ENCODE data around the gene SCAP.

SCAP gene

DNA sequence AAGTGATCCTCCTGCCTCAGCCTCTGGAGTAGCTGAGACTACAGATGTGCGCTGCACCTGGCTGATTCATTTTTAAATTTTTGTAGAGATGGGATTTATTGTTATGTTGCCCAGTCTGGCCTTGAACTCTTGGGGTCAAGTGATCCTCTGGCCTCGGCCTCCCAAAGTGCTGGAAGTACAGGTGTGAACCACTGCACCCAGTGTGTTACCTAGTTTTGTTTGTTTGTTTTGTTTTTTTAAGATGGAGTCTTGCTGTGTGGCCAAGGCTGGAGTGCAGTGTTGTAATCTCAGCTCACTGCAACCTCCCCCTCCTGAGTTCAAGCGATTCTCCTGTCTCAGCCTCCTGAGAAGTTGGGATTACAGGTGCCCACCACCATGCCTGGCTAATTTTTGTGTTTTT, 82.8 kb downstream of the SCAP start:
- peaks cover 49% of the 10 kb centered on the region for H3K36me3 ChIP-seq
- no peak overlapping the region for H3K9ac ChIP-seq
- no peaks in the 10 kb centered on the region for H3K9me3 ChIP-seq
- H4K20me1 ChIP-seq = peaks cover 94% of the 10 kb centered on the region
- H3K4me3 ChIP-seq = no peak overlapping the region
- H3K27ac ChIP-seq = no peak overlapping the region
- H3K27me3 ChIP-seq = no peaks in the 10 kb centered on the region
- TF ChIP-seq Cebpa-rat (IDR thresholded peaks at IDR 0.05) = no peak
- H3K4me1 ChIP-seq = peaks cover 17% of the 10 kb centered on the region
- H3K4me2 ChIP-seq = no peak overlapping the region

GRCh38 chr3:47385796-47386195, 89.9 kb downstream of the SCAP start:
- peaks cover 44% of the 10 kb centered on the region for H3K36me3 ChIP-seq
- no peak overlapping the region for H3K4me3 ChIP-seq
- no peaks in the 10 kb centered on the region for H3K9me3 ChIP-seq
- no peak for TF ChIP-seq Cebpa-rat (IDR thresholded peaks at IDR 0.05)
- H3K4me1 ChIP-seq = peaks cover 34% of the 10 kb centered on the region
- no peak overlapping the region for H3K27ac ChIP-seq
- H4K20me1 ChIP-seq = peaks cover 96% of the 10 kb centered on the region
- H3K27me3 ChIP-seq = no peaks in the 10 kb centered on the region
- H3K9ac ChIP-seq = no peak overlapping the region
- no peak overlapping the region for H3K4me2 ChIP-seq

GRCh38 chr3:47385007-47385406, 90.7 kb downstream of the SCAP start:
- Histone ChIP-seq H3K27ac (no peak overlapping the region), H3K4me3 (no peak overlapping the region), H3K27me3 (no peaks in the 10 kb centered on the region), H3K4me1 (peaks cover 33% of the 10 kb centered on the region), H3K9me3 (no peaks in the 10 kb centered on the region), H3K36me3 (peaks cover 44% of the 10 kb centered on the region), H3K9ac (no peak overlapping the region), H4K20me1 (peaks cover 88% of the 10 kb centered on the region), H3K4me2 (no peak overlapping the region)
- TF ChIP-seq Cebpa-rat (IDR thresholded peaks at IDR 0.05) = no peak

DNA sequence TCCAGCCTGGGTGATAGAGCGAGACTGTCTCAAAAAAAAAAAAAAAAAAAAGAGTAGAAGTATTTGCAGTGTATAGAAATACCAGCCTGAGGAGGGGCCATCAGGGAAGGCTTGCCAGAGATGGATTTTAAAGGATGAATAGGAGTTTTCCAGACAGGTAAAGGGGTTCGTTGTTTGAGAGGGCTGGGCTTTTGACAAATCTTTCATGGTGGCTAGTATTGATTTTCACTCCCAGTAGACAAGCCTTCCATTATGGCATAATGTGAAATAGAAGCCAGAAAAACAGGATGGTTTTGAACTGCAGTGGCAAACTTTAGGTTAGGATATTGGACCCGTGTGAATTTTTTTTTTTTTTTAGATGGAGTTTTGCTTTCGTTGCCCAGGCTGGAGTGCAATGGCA, 91.3 kb downstream of the SCAP start:
- no peaks in the 10 kb centered on the region for H3K27me3 ChIP-seq
- no peak overlapping the region for H3K4me3 ChIP-seq
- H3K27ac ChIP-seq = no peak overlapping the region
- peaks cover 33% of the 10 kb centered on the region for H3K4me1 ChIP-seq
- H3K9ac ChIP-seq = no peak overlapping the region
- H3K9me3 ChIP-seq = no peaks in the 10 kb centered on the region
- peaks cover 43% of the 10 kb centered on the region for H3K36me3 ChIP-seq
- no peak for TF ChIP-seq Cebpa-rat (IDR thresholded peaks at IDR 0.05)
- no peak overlapping the region for H3K4me2 ChIP-seq
- H4K20me1 ChIP-seq = peaks cover 83% of the 10 kb centered on the region

DNA sequence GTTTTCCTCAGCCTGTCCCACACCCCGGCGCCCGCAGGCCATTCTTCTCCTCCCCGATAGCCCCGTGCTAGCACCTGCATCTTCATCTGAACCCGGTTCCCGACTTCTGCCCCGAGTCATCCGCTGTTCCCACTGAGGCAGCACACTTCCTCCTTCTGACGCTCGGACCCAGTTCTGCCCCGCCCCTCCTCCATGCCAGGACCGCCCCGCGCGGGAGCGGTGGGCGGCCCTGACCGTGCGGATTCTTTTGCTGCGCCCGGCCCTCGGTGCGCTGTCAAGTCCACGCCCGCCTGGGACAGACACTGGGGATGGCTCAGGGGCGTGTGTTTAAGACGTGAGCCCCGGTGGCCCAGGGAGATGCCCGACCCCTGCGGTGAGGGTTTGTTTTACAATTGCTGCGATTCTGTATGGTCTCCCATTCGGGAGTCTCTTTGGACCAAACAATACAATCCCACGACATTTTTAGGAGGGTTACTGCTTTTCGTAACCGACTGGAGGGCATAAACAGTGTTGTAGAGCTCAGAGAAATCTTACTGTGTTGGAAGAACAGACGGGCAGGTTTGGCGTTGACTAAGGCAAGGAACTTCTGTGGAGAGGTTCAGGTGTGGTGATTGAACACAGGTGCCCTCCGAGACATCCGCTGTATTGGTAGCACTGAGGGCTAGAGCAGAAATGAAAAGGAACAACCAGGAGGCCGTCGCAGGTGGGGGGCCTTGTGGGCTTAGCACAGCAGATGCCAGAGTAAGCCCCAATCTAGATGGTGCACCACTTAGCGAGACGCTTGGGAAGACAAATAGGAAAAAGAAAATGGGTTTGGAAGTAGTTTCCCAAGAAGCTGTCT, 94.2 kb downstream of the SCAP start:
- Histone ChIP-seq H3K27me3 (no peaks in the 10 kb centered on the region), H3K27ac (peak overlapping the region; percentile 92), H3K4me2 (peak overlapping the region; percentile 93), H3K4me1 (peaks cover 41% of the 10 kb centered on the region), H3K4me3 (peak overlapping the region; percentile 83), H3K9me3 (no peaks in the 10 kb centered on the region), H3K36me3 (peaks cover 17% of the 10 kb centered on the region), H4K20me1 (peaks cover 55% of the 10 kb centered on the region), H3K9ac (peak overlapping the region; percentile 94)
- no peak for TF ChIP-seq Cebpa-rat (IDR thresholded peaks at IDR 0.05)

- Histone ChIP-seq H4K20me1 (peaks cover 47% of the 10 kb centered on the region), H3K4me3 (peak within 1 kb of the TSS; percentile 83), H3K36me3 (peaks cover 9% of the 10 kb centered on the region), H3K9ac (peak within 1 kb of the TSS; percentile 94), H3K27ac (peak within 1 kb of the TSS; percentile 92), H3K9me3 (no peaks in the 10 kb centered on the region), H3K27me3 (no peaks in the 10 kb centered on the region), H3K4me2 (peak within 1 kb of the TSS; percentile 93), H3K4me1 (peaks cover 41% of the 10 kb centered on the region)
- TF ChIP-seq Cebpa-rat (IDR thresholded peaks at IDR 0.05) = no peak
Observed at GRCh38 chr3:47380601-47381316, 95.0 kb downstream of the SCAP start, which contains the start of gene PTPN23. TSS of gene PTPN23 (plus strand) at chr3:47381021. CDS start at chr3:47381097, 76 bp downstream.

DNA sequence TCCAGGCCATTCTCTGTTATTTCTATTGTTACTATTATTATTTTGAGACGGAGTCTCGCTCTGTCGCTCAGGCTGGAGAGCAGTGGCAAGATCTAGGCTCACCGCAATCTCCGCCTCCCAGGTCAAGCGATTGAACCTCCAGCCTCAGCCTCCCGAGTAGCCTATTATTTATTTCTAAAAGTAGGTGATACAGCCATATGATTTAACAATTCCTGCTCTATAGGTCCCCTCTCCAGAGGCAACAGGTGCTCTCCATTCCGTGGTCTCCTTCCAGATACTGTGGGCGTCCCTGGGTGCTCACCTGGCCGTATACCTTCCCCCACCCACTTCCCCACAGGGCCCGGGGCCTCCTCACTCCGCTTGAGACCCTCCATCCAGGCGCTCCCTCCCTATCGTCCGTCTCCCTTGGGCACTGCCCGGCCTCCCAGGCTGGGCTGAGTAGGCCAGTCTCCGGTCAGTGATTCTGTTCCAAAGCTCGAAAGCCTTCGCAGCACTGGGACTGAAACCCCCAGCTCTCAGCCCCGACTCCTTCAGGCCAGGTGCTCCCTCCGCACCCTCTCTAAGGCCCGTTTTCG, 95.6 kb downstream of the SCAP start:
- peaks cover 3% of the 10 kb centered on the region; the same call in 1 of the 2 replicates for H3K36me3 ChIP-seq
- no peaks in the 10 kb centered on the region for H3K9me3 ChIP-seq
- peak overlapping the region; percentile 93 for H3K4me2 ChIP-seq
- H3K4me3 ChIP-seq = peak overlapping the region; percentile 83
- no peak for TF ChIP-seq Cebpa-rat (IDR thresholded peaks at IDR 0.05)
- no peaks in the 10 kb centered on the region for H3K27me3 ChIP-seq
- peak overlapping the region; percentile 92 for H3K27ac ChIP-seq
- peaks cover 41% of the 10 kb centered on the region for H3K4me1 ChIP-seq
- H4K20me1 ChIP-seq = peaks cover 41% of the 10 kb centered on the region
- H3K9ac ChIP-seq = peak overlapping the region; percentile 94

DNA sequence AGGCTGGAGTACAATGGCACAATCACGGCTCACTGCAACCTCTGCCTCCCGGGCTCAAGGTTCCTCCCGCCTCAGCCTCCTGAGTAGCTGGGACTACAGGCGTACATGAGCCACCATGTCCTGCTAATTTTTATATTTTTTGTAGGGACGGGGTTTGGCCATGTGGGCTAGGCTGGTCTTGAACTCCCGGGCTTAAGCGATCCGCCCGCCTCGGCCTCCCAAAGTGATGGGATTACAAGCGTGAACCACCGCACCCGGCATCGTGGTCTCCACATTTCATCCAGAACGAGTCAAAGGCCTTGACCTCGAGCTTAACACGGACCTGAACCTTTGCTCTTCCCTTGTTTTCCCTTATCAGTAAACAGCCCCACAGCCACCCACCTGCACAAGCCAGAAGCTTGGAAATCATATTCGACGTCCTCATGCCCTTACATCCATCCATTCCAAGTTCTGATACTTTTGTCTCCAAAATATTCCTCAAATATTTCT, 96.3 kb downstream of the SCAP start:
- H3K9ac ChIP-seq = peak overlapping the region; percentile 94
- H4K20me1 ChIP-seq = peaks cover 34% of the 10 kb centered on the region
- no peaks in the 10 kb centered on the region; the same call in 1 of the 2 replicates for H3K36me3 ChIP-seq
- H3K9me3 ChIP-seq = no peaks in the 10 kb centered on the region
- peak overlapping the region; percentile 93 for H3K4me2 ChIP-seq
- peaks cover 41% of the 10 kb centered on the region for H3K4me1 ChIP-seq
- H3K4me3 ChIP-seq = peak overlapping the region; percentile 83
- TF ChIP-seq Cebpa-rat (IDR thresholded peaks at IDR 0.05) = no peak
- H3K27me3 ChIP-seq = no peaks in the 10 kb centered on the region
- peak overlapping the region; percentile 92 for H3K27ac ChIP-seq

DNA sequence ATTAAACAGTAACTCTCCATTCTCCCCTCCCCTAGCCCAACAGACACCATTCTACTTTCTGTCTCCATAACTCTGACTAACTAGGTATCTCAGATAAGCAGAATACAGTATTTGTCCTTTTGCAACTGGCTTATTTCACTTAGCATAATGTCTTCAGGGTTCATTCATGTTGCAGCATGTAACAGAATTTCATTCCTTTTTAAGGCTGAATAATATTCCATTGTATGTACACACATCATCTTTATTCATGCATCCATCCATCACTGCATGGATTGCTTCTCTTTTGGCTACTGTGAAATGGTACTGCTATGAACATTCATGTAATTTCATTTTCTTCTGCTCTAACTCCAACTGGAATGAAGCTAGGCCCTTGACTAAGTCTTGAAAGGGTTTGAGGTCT, 96.9 kb downstream of the SCAP start:
- Histone ChIP-seq H3K36me3 (no peaks in the 10 kb centered on the region; the same call in 1 of the 2 replicates), H3K9me3 (no peaks in the 10 kb centered on the region), H3K9ac (no peak overlapping the region), H3K4me3 (no peak overlapping the region), H3K27me3 (no peaks in the 10 kb centered on the region), H3K27ac (no peak overlapping the region), H4K20me1 (peaks cover 29% of the 10 kb centered on the region), H3K4me2 (peak overlapping the region; percentile 93), H3K4me1 (peaks cover 41% of the 10 kb centered on the region)
- TF ChIP-seq Cebpa-rat (IDR thresholded peaks at IDR 0.05) = no peak

Data from BLaER1 (cell line).